ENCODE data around the gene TRIM46.

DNA sequence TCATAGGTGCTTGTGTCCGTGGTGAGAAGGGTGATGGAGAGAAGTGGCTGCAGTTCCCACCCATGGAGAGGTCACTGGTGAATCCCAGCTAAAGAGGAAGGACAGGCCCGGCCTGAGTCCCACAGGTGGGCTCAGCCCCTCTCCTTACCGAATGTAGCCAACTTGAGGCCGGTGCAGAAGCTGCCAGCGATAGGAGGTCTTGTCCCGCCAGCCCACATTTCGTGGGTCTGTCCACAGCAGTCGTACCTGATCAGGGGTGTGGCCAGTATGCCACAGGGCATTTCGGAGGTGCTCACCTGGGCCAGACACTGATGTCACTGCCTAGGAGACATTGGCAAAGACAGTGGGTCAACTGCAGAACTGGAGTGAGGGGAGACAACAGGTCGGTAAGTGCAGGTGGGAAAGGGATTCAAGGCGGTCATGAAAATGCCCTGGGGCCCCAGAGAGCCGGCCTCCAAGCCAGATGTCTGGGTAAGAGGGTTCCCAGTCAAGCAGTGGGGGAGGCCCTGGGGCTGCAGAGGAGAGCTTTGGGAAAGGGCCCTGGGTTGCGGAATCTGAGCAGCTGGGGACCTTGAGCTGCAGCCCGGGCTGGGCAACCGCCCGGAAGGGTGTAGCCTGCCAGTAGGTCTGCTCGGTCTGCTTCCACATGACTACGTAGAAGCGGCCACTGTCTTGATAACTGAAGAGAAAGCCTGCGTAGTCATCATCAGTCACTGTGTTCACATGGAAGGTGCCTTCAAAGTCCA, 23.4 kb downstream of the TRIM46 start:
- TF ChIP-seq CTCF (optimal IDR thresholded peaks at IDR 0.05 in 1 of 3, IDR thresholded peaks at IDR 0.05 in 1 of 3, conservative IDR thresholded peaks at IDR 0.05 in 1 of 3; ENCODE audit: extremely low read depth in 1 of 3, insufficient read depth in 2 of 3, low read length in 3 of 3), result no peak
- no peak for TF ChIP-seq EZH2 (IDR thresholded peaks at IDR 0.05; ENCODE audit: low read length)

Data from keratinocyte (primary cell).